ENCODE measurements around the gene RNF34. TPM values are rescaled to one million over a fixed set of nuclear protein-coding genes. Genes with fewer than 3 reads are reported as not detected.

The RNF34 gene
- total and polyA plus RNA-seq, 2 of the 13 experiments (the other 11 are each of a cell fraction or from before 2014, with no cell fraction given) = 36.8 to 53.2 TPM

DNA sequence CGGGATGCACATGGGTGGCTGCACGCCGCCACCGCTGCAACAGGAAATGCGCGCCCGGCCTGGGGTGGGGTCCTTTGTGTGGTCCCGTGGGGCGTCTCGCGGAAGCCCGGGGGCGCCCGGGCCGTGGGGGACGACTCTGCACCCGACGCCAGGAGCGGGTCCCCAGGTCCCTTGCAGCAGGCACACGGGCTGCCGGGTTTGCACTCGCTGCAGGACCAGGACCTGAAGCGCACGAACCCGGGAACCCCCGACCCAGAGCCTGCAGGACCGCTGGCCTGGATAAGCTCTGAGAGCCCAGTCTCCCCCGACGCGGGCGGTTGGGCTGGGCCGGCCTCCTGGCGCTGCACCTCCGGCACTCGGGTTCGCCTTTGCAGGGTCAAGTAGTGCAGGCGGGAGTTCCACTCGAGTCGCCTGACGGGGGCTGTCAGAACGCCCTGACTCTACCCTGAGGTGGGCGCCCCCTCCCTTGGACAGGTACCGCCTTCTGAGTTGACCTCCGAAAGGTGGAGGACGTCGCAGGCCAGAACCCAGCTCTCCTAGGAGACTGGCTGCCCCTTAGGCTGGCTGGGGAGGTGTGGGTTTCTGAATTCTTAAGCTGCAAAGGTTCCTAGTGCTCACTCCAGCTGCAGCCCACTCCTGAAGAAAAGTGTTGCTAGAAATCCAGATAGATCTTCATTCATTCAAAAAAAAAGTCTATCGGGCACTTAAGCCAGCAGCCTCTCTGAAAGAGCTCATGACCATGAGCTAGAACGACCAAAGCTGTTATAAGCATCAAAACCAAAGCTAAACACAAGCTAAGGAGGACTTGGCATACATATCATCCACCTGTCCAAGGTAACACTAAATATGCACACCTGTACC lies 68.0 kb downstream of the RNF34 start (continued):
- TF ChIP-seq, protein P1, sequence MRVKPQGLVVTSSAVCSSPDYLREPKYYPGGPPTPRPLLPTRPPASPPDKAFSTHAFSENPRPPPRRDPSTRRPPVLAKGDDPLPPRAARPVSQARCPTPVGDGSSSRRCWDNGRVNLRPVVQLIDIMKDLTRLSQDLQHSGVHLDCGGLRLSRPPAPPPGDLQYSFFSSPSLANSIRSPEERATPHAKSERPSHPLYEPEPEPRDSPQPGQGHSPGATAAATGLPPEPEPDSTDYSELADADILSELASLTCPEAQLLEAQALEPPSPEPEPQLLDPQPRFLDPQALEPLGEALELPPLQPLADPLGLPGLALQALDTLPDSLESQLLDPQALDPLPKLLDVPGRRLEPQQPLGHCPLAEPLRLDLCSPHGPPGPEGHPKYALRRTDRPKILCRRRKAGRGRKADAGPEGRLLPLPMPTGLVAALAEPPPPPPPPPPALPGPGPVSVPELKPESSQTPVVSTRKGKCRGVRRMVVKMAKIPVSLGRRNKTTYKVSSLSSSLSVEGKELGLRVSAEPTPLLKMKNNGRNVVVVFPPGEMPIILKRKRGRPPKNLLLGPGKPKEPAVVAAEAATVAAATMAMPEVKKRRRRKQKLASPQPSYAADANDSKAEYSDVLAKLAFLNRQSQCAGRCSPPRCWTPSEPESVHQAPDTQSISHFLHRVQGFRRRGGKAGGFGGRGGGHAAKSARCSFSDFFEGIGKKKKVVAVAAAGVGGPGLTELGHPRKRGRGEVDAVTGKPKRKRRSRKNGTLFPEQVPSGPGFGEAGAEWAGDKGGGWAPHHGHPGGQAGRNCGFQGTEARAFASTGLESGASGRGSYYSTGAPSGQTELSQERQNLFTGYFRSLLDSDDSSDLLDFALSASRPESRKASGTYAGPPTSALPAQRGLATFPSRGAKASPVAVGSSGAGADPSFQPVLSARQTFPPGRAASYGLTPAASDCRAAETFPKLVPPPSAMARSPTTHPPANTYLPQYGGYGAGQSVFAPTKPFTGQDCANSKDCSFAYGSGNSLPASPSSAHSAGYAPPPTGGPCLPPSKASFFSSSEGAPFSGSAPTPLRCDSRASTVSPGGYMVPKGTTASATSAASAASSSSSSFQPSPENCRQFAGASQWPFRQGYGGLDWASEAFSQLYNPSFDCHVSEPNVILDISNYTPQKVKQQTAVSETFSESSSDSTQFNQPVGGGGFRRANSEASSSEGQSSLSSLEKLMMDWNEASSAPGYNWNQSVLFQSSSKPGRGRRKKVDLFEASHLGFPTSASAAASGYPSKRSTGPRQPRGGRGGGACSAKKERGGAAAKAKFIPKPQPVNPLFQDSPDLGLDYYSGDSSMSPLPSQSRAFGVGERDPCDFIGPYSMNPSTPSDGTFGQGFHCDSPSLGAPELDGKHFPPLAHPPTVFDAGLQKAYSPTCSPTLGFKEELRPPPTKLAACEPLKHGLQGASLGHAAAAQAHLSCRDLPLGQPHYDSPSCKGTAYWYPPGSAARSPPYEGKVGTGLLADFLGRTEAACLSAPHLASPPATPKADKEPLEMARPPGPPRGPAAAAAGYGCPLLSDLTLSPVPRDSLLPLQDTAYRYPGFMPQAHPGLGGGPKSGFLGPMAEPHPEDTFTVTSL (CRISPR knock-in tag; IDR thresholded peaks at IDR 0.05; ENCODE audit: borderline replicate concordance) = no peak
- TF ChIP-seq ZNF350 (CRISPR knock-in tag; IDR thresholded peaks at IDR 0.05; ENCODE audit: borderline replicate concordance, low read depth) = no peak
- TF ChIP-seq, protein P2, sequence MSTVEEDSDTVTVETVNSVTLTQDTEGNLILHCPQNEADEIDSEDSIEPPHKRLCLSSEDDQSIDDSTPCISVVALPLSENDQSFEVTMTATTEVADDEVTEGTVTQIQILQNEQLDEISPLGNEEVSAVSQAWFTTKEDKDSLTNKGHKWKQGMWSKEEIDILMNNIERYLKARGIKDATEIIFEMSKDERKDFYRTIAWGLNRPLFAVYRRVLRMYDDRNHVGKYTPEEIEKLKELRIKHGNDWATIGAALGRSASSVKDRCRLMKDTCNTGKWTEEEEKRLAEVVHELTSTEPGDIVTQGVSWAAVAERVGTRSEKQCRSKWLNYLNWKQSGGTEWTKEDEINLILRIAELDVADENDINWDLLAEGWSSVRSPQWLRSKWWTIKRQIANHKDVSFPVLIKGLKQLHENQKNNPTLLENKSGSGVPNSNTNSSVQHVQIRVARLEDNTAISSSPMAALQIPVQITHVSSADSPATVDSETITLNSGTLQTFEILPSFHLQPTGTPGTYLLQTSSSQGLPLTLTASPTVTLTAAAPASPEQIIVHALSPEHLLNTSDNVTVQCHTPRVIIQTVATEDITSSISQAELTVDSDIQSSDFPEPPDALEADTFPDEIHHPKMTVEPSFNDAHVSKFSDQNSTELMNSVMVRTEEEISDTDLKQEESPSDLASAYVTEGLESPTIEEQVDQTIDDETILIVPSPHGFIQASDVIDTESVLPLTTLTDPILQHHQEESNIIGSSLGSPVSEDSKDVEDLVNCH (CRISPR knock-in tag; IDR thresholded peaks at IDR 0.05) = no peak
- 0 out of 2 replicates have a peak, but pooled peaks have one; percentile 12 for TF ChIP-seq ZNF784 (CRISPR knock-in tag; IDR thresholded peaks at IDR 0.05; ENCODE audit: borderline replicate concordance)
- TF ChIP-seq, protein P3, sequence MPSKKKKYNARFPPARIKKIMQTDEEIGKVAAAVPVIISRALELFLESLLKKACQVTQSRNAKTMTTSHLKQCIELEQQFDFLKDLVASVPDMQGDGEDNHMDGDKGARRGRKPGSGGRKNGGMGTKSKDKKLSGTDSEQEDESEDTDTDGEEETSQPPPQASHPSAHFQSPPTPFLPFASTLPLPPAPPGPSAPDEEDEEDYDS (CRISPR knock-in tag; IDR thresholded peaks at IDR 0.05) = no peak
- TF ChIP-seq RARG (CRISPR knock-in tag; IDR thresholded peaks at IDR 0.05; ENCODE audit: low read depth) = no peak
- peak; percentile 71; the same call in 1 of the 2 replicates for TF ChIP-seq CSRNP1 (CRISPR knock-in tag; IDR thresholded peaks at IDR 0.05)
- no peak for TF ChIP-seq LCORL (IDR thresholded peaks at IDR 0.05)
- no peak for TF ChIP-seq LCORL (CRISPR knock-in tag; IDR thresholded peaks at IDR 0.05)
- TF ChIP-seq ZNF775 (CRISPR knock-in tag; IDR thresholded peaks at IDR 0.05; ENCODE audit: borderline replicate concordance) = no peak
- TF ChIP-seq SRSF9 (IDR thresholded peaks at IDR 0.05; ENCODE audit: borderline replicate concordance, insufficient read depth, low read depth, low read length, poor library complexity, severe bottlenecking) = no peak
- 0 out of 2 replicates have a peak, but pooled peaks have one; percentile 6 for TF ChIP-seq ZNF792 (CRISPR knock-in tag; IDR thresholded peaks at IDR 0.05)
- no peak for TF ChIP-seq HMG20A (CRISPR knock-in tag; IDR thresholded peaks at IDR 0.05; ENCODE audit: borderline replicate concordance)
- TF ChIP-seq, protein P4, sequence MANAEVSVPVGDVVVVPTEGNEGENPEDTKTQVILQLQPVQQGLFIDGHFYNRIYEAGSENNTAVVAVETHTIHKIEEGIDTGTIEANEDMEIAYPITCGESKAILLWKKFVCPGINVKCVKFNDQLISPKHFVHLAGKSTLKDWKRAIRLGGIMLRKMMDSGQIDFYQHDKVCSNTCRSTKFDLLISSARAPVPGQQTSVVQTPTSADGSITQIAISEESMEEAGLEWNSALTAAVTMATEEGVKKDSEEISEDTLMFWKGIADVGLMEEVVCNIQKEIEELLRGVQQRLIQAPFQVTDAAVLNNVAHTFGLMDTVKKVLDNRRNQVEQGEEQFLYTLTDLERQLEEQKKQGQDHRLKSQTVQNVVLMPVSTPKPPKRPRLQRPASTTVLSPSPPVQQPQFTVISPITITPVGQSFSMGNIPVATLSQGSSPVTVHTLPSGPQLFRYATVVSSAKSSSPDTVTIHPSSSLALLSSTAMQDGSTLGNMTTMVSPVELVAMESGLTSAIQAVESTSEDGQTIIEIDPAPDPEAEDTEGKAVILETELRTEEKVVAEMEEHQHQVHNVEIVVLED (CRISPR knock-in tag; IDR thresholded peaks at IDR 0.05; ENCODE audit: borderline replicate concordance) = peak; percentile 18; the same call in 1 of the 2 replicates
